ENCODE data around the gene MUTYH.
"Not testable (repeated sequence)": the region's sequence is repeated elsewhere in the genome, so short reads cannot be mapped to it uniquely, and the experiment has no call there.

The MUTYH gene

DNA sequence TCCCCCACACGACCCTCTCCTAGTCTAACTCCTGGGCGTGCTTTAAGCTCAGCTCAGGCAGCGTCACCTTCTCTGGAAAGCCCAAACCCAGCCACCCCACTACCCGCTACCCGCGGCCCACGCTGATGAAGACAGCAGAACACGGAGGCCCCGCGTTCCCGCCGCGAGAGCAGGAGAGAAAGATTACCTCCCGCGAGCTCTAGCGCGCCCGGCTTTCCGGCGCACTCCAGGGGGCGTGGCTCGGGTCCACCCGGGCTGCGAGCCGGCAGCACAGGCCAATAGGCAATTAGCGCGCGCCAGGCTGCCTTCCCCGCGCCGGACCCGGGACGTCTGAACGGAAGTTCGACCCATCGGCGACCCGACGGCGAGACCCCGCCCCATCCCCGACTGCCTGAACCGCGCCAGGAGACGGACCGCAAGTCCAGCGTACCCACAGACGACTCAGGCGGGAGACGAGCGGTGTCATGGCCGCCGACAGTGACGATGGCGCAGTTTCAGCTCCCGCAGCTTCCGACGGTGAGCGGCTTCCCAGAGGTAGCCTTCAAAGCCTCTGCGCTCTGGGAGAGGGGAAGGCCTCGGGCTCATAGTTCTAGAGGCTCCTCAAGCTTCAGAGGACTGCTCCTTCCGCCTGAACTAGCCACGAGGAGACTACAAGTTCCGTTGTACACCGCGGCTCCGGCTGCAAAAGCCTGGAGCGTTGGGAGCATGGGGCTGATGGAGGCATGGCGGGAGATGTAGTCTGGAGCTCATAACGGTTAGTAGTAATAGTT is at the start of gene MUTYH, which contains the start of gene TOE1:
Gene MUTYH (minus strand): TSS at position 652 of the 770 bp plus-strand sequence. CDS start 5,935 bp downstream, outside the sequence.
Gene TOE1 (plus strand): TSS at position 382 of the 770 bp plus-strand sequence. CDS start 83 bp downstream, at position 465.
- peak; percentile 94 for DNase-seq (ENCODE audit: low spot score)

DNA sequence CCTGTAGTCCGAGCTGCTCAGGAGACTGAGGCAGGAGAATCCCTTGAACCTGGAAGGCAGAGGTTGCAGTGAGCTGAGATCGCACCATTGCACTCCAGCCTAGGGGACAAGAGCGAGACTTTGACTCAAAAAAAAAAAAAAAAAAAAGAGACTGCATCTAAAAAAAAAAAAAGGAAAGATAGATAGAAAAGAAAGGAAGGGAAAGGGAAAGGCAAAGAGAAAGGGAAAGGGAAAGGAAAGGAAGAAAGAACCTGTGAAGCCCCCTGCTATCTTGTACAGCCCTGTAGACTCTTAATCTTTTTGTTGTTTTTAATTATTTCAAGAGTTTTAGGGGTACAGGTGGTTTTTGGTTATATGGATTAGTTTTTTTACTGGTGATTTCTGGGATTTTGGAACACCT is 46.0 kb upstream of the MUTYH start:
- DNase-seq (ENCODE audit: low spot score): no peak

DNA sequence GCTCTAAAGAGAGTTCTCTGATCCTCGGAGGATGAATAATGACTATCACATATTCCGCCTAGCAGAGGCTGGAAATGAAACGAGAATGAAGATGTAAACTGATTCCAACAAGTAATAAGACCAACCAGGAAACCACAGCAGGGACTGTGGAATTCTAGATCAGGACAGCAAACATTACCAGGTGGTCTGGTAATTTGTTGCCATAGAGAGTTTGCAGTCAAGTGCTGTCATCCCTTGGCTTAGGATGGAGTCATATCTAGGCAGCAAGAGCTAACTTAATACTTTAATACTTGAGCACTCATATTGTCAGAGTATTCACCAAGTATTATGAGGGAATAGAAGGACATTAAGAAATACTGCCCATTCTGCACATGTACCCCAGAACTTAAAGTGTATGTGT is 45.1 kb upstream of the MUTYH start:
- no peak for DNase-seq (ENCODE audit: low spot score)

DNA sequence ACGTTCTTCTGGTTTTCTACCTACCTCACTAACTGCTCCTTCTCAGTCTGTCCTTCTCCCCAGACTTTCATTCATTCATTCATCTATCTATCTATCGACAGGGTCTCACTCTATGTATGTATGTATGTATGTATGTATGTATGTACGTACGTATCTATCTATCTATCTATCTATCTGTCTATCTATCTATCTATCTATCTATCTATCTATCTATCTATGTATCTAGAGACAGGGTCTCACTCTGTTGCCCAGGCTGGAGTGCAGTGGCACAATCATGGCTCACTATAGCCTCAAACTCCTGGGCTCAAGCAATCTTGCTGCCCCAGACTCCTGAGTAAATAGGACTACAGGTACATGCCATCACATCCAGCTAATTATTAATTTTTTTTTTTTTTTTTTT is 44.0 kb upstream of the MUTYH start:
- DNase-seq (ENCODE audit: low spot score): not testable (repeated sequence)

DNA sequence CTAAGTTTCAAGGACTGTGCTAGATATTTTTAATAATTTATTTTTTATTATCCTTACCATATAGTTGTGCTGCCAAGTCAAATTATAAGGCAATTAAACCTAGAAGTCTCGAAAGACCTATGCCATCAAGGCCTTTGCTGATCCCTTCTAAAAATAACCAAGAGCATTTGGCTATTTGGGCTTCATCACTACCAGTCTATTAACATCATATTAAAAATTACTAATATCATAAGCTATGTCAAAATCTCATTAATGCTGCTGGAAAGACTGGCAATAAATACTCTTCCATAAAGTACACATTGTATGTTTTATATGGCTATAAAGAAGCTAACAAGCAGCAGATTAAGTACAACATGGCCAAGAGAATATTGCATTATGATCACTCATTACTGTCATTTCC is 43.0 kb upstream of the MUTYH start:
- no peak for DNase-seq (ENCODE audit: low spot score)

DNA sequence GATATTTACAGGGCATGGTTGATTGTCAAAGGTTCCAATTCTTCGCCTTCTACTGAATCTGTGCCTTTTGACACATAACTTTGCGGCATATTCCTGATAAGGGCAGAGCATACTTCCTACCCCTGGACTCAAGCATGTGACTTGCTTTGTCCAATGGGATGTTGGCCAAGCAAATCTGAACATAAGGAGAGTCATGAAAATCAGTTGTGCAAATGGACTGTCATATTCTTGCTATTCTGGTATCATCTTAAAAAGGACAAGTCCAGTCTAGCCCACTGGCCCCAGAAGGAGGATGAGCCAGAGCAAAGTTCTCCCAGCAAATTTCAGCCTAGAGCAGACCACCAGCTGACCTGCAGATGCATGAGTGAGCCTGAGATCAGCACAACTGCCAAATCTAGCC is 41.0 kb upstream of the MUTYH start:
- DNase-seq (ENCODE audit: low spot score): no peak

DNA sequence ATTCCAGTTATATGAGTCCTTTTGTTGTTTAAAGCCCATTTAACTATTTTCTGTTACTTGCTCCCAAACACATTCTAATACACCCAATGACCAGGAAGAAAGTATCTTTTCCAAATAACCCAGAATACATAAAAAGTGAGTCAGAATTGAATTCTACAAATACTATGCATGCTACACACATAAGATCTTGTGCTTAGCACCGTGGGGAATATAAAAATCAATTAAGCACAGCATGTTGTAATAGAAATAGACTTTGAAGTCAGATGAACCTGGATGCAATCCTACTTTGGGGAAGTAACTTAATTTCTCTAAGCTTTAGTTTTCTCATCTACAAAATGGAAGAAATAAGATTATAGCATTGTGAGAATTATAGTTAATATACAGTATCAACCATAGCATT is 40.5 kb upstream of the MUTYH start:
- no peak for DNase-seq (ENCODE audit: low spot score)

DNA sequence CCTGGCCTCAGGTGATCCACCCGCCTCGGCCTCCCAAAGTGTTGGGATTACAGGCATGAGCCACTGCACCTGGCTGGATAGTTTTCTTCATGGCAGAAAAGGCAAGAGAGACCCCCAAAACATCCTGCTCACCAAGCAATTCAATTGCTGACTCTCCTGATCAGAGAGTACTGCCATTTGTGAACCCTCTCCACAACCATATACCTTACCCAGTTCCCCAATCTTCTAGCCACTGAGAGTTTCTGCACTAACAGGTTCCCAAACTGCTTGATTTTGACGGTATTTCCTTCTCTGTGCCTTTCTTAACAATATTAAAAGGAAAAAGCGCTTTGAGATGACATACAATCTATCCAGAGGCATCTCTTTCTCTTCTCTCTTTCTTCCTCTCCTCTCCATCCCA is 39.9 kb upstream of the MUTYH start:
- DNase-seq (ENCODE audit: low spot score): no peak

DNA sequence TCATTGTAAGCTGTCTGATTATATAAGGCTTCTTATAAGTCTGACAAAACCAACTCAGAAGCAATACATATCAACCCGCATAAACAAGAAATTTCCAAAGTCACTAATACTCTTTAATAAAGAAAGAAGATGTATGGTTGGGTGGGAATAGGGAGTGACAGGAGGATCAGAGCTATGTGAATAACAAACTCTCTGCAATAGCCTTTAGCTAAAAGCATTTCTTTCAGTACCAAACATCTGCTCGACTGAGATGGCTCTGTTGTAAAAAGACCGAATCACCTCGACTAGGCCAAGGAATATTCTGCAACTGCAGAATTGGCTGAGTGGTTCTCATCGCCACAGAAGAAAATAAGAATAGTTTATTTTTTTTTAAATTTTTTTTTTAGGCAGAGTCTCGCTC is 39.3 kb upstream of the MUTYH start:
- no peak for DNase-seq (ENCODE audit: low spot score)

DNA sequence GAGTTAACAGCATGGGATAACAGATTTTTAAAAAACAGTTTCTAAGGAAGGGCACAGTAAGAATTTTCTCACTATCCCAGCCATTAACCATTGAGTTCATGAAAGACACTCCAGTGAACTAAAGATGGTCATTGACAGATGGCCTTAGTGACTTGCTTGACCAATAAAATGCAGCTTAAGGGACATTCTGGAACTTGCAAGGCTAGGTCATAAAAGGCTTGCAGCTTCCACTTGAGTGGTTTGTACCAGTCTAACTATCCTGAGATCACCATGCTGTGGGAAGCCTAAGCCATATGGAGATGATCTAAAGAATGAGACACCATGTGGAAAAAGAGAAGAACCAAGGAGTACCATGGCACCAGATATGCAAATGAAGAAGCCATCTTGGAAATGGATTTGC is 37.9 kb upstream of the MUTYH start:
- DNase-seq (ENCODE audit: low spot score): no peak

DNA sequence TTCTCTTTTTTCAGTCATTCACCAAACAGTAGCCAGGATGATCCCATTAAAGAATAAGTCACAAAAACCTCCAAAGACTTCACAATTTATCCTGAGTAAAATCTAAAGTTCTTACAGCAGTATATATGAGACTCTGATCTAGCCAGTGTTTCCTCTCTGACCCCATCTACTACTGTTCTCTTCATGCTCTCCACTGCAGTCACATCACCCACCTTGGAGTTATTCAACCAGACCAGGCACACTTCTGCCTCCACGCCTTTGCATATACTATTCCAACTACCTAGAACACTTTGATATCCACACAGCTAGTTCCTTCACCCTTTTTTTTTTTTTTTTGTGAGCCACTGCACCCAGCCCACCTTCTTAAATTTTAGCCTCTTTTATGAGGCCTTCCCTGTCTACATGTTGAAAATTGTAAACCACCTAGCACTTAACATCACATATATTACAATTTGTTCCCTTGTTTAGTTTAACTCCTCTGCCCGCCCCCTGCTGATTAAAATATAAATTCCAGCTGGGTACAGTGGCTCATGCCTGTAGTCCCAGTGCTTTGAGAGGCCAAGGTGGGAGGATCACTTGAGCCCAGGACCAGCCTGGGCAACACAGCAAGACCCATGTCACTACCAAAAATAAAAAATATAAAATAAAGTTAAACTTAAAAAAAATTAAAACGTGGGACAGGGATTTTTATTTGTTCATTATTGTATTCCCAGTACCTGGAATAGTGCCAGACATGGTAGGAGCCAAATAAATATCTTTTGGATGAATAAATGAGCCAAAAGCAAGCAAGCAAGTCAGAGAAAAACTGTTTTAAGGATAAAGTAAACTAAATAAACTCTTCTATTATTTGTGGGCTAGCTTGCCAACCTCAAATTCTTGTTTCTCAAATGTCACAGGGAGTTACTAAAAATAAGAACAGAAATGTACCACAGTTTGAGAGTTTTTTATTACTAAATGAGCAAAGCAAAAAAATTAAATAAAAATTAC is 35.2 kb upstream of the MUTYH start:
- DNase-seq (ENCODE audit: low spot score): no peak

DNA sequence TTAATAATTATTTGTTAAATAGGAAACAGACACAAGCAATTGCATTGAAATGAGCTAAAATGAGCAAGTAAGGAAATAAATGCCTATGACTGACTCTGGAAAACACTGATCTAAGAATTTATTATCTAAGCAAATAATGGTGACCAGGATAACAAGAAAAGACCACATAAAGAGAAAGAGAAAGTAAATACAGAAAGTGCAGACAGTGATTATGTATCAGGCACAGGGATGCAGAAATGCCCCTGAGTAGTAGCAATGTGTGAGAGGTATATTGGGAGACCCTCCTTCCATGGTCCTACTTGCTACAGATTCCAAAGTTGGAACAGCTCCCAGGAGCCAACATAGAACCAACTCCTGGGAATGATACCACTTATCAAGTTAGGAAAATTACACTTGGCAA is 33.3 kb upstream of the MUTYH start:
- DNase-seq (ENCODE audit: low spot score): no peak

DNA sequence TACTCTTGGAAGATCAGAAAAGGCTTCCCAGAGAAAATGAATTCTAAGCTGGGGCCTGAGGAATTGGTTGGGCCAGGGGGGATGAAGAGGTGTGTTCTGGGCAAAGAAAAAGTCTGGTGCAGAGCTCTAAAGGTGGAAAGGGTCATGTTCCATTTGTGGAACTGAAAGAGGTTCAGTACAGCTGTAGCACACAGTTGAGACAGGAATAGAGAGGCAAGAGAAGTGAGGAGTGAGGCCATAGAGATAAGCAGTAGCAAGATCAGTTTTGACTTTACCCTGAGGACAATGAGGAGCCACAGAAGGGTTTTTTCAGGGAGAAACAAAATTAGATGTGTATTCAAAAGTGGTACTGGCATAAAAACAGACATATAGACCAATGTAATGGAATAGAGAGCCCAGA is 30.3 kb upstream of the MUTYH start:
- DNase-seq (ENCODE audit: low spot score): no peak

DNA sequence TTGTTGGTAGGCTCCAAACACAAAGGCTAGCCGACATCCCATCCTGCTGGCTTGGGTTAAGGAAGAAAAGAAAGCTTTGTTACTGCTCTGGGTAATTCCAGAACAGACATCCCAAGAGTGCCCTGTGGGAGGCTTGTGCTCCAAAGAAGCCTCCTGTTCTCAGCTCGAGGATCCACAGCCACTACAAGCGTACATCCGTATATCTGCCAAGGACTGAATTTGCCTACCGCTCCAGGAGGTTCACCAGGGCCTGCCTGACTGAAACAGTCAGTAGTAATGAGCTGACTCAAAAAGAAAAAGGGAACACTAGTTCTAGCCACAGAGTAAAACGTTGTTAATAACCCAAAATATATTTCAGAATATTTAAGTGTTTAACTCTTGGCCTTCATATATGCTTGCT is 24.8 kb upstream of the MUTYH start:
- peak; percentile 57 for DNase-seq (ENCODE audit: low spot score)

DNA sequence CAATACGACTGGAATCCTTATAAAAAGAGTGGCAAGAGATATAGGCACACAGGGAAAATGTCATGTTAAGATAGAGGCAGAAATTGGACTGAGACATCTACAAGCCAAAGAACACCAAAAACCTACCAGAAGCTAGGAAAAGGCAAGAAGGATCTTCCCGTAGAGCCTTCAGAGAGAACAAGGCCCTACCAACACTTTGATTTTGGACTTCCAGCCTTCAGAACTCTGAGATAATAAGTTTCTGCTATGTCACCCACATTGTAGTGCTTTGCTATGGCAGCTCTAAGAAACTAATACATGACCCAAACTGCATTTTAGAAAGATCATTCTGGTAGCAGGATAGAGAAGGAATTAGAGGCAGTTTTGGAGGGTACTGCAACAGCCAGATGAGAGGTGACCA is 24.1 kb upstream of the MUTYH start:
- DNase-seq (ENCODE audit: low spot score): no peak

DNA sequence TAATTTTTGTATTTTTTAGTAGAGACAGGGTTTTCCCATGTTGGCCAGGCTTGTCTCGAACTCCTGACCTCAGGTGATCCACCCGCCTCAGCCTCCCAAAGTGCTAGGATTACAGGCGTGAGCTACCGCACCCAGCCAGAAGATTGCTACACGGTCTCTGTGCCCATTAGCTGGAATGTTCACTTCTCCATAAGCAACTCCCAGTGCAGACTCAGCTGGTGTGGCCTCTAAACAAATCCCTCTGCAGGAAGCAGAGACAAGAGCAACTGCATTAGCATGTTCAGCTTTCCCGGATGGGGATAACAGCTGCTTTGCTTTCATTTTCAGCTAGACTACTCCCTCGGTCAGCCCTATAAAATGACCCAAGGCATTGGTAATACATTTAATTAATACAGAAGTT is 20.7 kb upstream of the MUTYH start:
- peak; percentile 58 for DNase-seq (ENCODE audit: low spot score)

DNA sequence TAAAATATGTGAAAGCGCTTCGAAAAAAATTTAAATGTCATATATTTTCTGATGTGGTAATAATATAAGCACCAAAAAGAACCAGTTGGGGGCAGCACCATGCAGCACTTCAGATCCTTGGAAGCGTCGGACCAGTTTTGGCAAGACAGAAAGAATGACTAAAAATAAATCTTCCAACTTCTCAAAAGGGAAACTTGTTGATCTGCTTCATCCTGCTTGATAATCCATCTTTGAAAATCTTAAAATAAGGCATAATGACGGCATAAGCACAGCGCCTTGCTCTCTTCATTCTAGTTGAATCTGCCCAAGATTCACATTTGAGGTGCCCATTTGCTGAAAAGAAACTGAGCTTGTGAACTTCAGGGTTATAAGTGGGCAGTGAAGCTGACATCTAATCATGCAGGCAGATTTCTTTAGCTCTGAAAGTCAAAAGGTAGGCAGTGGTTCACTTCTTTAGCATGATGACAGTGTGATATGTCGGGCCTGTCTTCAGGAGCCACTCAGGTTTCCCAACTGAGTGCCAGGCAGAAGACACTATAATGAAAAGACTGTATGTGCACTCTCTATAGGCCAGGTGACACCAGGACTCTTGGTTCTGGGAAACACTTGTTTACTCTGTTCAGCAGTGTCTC is 19.8 kb upstream of the MUTYH start:
- DNase-seq (ENCODE audit: low spot score): peak; percentile 87

DNA sequence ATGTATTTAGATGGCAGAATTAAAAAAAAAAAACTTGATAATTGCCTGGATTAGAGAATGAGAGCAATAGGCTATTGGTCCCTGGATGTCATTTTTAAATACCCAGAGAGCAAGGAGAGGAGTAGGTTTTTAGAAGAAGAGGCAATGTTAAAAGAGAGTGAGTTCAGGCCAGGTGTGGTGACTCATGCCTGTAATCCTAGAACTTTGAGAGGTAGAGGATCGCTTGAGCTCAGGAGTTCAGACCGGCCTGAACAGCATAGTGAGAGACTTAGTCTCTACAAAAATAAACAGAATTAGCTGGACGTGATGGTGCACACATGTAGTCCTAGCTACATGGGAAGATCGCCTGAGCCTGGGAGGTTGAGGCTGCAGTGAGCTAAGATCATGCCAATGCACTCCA is 15.9 kb upstream of the MUTYH start:
- no peak for DNase-seq (ENCODE audit: low spot score)

DNA sequence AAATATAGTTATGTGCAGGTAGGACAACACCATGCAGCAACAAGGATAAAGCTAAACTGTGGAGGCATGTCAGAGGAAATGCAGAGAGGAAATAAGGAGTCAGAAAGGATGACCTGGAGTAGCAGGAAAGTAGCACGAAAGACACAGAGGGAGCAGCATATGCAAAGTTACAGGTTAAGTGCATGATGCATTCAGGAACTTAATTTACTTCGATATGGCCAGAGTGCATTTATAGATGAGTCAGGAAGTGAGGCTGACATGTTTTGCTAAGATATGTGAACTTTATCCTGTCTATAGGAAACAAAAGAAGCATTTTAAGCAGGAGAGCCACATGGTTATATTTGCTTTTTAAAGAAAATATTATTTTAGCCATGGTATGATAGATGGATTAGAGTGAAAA is 15.4 kb upstream of the MUTYH start:
- DNase-seq (ENCODE audit: low spot score): no peak

DNA sequence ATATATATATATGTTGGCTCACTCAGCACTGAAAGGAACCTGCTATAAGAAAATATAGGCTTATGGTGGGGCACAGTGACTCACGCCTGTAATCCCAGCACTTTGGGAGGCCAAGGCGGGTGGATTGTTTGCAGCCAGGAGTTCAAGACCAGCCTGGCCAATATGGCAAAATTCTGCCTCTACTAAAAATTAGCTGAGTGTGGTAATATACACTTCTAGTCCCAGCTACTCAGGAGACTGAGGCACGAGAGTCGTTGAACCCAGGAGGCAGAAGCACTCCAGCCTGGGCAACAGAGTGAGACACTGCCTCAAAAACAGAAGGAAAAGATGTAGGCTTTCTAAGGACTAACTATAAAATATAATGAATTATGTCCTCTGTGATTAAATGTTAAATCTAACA is 14.6 kb upstream of the MUTYH start:
- no peak for DNase-seq (ENCODE audit: low spot score)

DNA sequence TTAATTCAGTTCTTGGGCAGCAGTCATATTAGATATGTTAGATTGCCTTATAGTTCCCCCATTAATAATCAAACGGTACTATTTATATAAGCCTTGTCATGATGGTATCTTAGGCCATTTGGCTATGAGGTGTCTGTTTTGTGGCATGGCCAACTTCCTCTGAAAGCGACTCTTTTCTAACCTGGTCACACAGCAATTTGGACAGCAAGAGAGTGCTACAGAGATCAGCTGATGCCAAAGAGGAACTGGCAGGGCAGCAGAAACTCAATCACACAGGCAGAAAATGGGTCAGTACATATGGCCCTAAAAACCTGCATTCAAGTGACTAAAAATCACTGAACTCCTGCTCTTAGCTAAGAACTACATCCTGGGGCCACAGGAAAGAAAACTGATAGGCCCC is 13.4 kb upstream of the MUTYH start:
- DNase-seq (ENCODE audit: low spot score): no peak

DNA sequence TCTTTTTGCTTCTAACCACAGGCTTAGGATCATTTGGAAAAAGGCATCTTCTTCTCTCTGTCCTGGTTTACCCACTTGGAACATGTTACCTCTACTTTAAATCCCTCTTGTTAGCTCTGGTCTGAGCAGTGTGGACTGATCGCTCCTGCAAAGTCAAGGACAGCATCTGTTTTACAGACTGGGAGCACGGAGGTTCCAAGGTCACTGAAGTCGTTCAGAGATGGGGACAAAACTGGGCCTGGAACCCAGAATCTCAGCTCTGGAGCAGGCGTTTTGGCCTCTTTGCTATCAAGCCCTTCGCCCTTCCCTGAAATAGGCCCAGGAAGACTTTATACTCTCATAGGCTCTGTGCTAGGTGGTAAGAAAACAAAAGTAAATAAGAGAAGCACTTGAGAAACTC is 11.3 kb upstream of the MUTYH start:
- no peak for DNase-seq (ENCODE audit: low spot score)

All from Ammon's horn (tissue), 1 donor.